ENCODE data around the gene PRR33.

The PRR33 gene

DNA sequence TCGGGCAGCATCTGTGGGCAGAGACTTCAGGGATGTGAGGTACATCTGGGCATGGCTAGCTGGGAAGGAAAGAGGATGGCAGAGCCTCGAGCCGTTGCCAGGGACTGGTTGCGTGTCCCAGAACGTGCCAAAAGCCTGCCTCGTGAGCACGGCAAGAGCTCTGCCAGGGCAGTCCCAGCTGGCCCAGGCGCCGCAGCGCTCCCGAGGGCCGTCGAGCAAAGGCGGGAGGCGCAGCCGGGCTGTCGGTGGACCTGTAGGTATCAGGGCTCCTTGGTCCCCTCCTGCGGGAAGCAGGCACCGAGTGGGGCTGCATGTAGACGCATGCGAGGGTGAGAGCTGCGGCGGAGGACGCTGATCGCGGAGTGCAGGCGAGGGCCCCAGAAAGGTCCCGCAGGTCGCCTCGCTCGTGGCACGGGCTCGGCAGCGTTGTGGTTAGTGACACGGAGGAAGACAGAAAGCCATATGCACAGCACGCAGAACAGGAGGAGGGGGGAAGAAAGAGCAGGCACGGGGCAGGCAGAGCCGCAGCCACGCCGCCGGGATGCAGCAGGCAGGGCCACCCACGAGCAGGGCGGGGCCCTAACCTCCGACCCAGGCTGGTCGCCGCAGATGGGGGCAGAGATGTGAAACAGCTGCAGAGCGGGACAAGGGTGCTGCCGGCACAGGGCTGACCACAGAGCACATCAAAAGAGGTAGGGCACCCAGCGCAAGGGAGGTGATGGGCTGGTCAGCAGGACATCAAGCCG is 20.8 kb downstream of the PRR33 start:
- Histone ChIP-seq H3K9me3 (no peaks in the 10 kb centered on the region), H3K4me2 (peak overlapping the region; percentile 99), H3K9ac (no peak overlapping the region), H3K4me3 (no peak overlapping the region), H3K36me3 (no peaks in the 10 kb centered on the region), H3K27ac (no peak overlapping the region), H3K4me1 (peaks cover 85% of the 10 kb centered on the region), H4K20me1 (peaks cover 63% of the 10 kb centered on the region), H3K27me3 (peaks cover 53% of the 10 kb centered on the region)
- TF ChIP-seq Cebpa-rat (IDR thresholded peaks at IDR 0.05): no peak

DNA sequence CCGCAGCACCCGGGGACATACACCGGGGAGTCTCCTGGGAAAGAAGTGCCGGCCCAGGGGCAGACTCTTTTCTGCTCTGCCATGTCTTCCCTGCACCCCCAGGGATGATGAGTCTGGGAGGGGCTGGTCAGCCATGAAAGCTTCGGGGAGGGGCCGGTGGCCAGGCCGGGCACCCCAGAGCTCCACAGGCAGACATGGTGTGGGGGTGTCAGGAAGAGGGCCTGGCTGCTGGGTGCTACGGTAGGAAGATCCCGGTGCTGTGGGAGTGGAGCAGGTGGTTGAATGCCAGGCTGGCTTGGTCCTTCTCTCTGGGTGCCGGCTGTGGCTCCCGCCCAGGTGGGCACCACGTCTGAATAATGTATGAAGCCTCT is 21.4 kb downstream of the PRR33 start:
- peak overlapping the region; percentile 99 for H3K4me2 ChIP-seq
- no peak overlapping the region for H3K9ac ChIP-seq
- H3K27ac ChIP-seq: no peak overlapping the region
- peaks cover 69% of the 10 kb centered on the region for H4K20me1 ChIP-seq
- H3K4me1 ChIP-seq: peaks cover 81% of the 10 kb centered on the region
- no peaks in the 10 kb centered on the region for H3K9me3 ChIP-seq
- no peak overlapping the region for H3K4me3 ChIP-seq
- no peaks in the 10 kb centered on the region for H3K36me3 ChIP-seq
- TF ChIP-seq Cebpa-rat (IDR thresholded peaks at IDR 0.05): no peak
- H3K27me3 ChIP-seq: peaks cover 59% of the 10 kb centered on the region

DNA sequence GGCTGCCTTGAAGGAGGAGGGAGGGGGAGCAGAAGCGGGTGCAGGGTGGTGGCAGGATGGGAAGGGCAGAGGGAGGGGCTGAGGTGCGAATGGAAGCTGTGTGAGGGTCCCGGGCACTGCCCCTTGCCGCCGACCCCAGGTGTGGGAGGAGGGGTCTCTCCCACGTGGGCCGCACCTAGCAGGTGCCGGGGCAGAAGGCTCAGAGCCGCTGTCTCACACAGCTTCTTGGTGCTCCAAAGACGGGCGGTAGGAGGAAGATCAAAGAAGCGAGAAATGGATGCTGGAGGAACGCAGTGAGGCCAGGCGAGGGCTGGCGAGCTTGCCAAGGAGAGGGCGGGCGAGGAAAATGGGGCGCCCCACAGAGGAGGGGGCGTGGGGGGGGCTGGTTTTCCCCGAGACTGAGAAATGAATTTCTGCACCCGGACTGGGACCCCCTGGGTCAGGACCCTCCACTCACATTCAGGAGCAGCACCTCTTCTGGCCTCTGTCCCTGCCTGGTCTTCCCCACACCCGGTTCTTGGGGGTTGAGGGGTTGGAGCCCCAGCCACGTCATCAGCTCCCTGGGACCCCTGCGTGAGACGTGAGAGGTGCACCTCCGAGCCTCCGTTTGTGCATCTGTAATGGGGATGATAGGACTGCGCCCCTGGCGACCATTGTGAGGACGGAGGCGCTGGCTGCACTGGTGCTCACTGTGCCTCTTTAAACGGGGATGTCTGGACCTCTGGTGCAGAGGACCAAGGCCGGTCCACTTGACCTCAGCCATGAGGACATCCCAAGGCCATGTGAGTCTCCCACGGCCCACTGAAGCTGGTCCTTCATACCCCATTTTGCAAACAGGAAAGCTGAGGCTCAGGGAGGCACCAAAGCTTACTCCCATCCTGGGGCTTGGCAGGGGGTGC is 22.0 kb downstream of the PRR33 start:
- Histone ChIP-seq H3K27ac (no peak overlapping the region), H3K27me3 (peaks cover 66% of the 10 kb centered on the region)
- no peak for TF ChIP-seq Cebpa-rat (IDR thresholded peaks at IDR 0.05)

DNA sequence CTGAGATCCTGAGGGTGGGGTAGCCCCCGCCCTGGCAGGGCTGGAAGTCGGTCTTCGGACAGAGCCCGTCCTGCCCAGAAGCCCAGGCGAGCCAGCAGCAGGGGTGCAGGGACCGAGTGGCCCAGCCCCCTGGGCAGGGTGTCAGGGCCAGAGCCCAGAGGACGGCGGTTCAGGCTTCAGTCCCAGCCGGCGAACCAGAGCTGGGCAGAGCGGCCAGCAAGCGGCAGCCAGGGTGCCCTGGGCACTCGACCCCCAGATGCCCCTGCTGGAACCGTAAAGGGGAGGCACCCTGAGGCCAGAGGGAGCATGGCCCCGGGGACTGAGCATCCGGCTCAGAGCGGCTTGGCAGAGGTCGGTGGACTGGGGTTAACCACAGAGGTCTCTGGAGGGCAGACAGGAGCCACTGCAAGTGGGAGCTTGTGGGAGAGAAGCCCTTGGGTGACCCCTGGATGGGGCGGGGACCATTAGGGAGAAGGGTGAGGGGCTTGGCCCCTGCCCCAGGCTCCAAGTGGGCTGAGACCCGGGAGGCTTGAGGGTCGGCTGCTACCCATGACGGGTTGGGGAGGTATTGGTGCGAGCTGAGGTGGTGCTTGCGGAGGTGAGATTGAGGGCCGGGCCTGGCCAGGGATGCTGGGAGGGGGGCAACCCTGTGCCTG is 22.9 kb downstream of the PRR33 start:
- Histone ChIP-seq H3K4me3 (peak overlapping the region; percentile 33; the same call in 1 of the 2 replicates), H3K4me1 (peaks cover 83% of the 10 kb centered on the region), H3K36me3 (no peaks in the 10 kb centered on the region), H4K20me1 (peaks cover 77% of the 10 kb centered on the region), H3K27ac (no peak overlapping the region), H3K4me2 (peak overlapping the region; percentile 99), H3K27me3 (peaks cover 74% of the 10 kb centered on the region), H3K9me3 (no peaks in the 10 kb centered on the region), H3K9ac (no peak overlapping the region)
- no peak for TF ChIP-seq Cebpa-rat (IDR thresholded peaks at IDR 0.05)

More for the DNA sequence above, 22.0 kb downstream of the PRR33 start:
- Histone ChIP-seq H3K4me2 (peak overlapping the region; percentile 99), H3K36me3 (no peaks in the 10 kb centered on the region), H3K4me3 (0 out of 2 replicates have a peak overlapping the region, but pooled peaks have one; percentile 33), H3K4me1 (peaks cover 81% of the 10 kb centered on the region), H4K20me1 (peaks cover 75% of the 10 kb centered on the region), H3K9ac (no peak overlapping the region), H3K9me3 (no peaks in the 10 kb centered on the region)

DNA sequence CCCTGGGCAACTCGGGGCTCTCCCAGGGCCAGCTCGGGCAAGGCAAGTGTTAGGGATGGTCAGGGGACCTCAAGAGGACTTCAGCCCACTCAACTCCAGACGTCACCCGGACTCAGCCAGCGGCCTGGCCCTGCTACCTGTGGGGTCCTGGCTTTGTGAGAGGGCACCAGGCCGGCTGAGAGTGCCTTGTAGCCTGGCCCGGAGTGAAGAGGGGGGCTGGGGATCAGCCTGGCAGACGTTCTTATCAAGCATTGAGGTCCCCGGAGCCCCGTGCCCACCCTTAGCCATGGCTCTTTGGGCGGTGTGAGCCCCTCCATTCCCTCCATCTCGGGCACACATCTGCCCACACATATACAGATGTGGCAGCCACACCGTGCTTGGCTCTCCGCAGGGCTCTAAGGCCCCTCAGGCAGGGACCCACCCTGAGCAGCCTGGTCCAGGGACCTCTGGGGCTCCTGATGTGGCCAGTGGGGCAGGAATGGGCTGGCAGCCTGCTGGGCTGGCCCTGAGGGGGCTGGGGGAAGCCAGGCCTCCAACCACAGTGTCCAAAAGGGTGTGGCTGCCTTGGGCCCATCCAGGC is 23.5 kb downstream of the PRR33 start:
- Histone ChIP-seq H3K36me3 (no peaks in the 10 kb centered on the region), H3K4me2 (peak overlapping the region; percentile 99), H3K4me1 (peaks cover 81% of the 10 kb centered on the region), H3K27me3 (peaks cover 80% of the 10 kb centered on the region), H4K20me1 (peaks cover 82% of the 10 kb centered on the region), H3K9me3 (no peaks in the 10 kb centered on the region), H3K4me3 (peak overlapping the region; percentile 29; the same call in 1 of the 2 replicates), H3K9ac (no peak overlapping the region), H3K27ac (no peak overlapping the region)
- no peak for TF ChIP-seq Cebpa-rat (IDR thresholded peaks at IDR 0.05)

DNA sequence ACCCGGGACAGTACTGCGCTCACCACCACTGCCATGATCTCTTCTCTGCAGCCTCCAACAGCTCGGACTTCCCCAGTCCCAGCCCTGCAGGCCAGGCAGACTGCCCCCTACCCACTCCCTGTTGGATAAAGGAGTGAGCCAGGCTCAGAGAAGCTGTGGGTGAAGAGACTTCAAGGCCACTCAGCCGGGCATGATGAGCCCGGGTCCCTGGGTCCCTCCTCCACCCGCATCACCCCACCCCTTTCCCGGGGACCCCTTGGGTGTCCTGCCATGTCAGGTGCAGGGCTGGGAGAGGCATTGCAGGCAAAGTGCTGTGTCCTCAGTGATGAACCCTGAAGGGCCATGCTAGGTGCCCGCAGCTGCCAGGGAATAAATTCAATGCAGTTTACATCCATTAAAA is 24.3 kb downstream of the PRR33 start:
- H3K4me3 ChIP-seq: no peak overlapping the region
- no peak for TF ChIP-seq Cebpa-rat (IDR thresholded peaks at IDR 0.05)
- H3K9ac ChIP-seq: no peak overlapping the region
- H3K4me1 ChIP-seq: peaks cover 73% of the 10 kb centered on the region
- H3K27me3 ChIP-seq: peaks cover 88% of the 10 kb centered on the region
- H3K4me2 ChIP-seq: peak overlapping the region; percentile 36
- H3K36me3 ChIP-seq: no peaks in the 10 kb centered on the region
- no peak overlapping the region for H3K27ac ChIP-seq
- H3K9me3 ChIP-seq: no peaks in the 10 kb centered on the region
- H4K20me1 ChIP-seq: peaks cover 78% of the 10 kb centered on the region

DNA sequence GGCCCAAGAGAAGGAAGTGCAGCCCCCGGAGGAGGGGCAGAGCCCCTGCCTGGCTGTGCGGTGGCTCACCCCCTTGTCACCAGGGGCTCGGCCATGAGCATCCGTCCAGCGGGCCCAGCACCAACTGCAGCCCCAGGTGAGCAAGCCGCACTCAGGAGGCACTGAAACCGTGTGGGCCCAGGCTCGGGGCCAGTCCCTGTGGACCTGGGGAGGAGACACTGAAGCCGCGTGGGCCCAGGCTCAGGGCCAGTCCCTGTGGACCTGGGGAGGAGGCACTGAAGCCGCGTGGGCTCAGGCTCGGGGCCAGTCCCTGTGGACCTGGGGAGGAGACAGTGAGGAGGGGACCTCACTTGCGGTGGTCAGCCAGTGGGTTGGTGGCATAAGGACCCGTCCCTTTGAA is 24.9 kb downstream of the PRR33 start:
- no peaks in the 10 kb centered on the region for H3K9me3 ChIP-seq
- TF ChIP-seq Cebpa-rat (IDR thresholded peaks at IDR 0.05): no peak
- H3K4me1 ChIP-seq: peaks cover 69% of the 10 kb centered on the region

DNA sequence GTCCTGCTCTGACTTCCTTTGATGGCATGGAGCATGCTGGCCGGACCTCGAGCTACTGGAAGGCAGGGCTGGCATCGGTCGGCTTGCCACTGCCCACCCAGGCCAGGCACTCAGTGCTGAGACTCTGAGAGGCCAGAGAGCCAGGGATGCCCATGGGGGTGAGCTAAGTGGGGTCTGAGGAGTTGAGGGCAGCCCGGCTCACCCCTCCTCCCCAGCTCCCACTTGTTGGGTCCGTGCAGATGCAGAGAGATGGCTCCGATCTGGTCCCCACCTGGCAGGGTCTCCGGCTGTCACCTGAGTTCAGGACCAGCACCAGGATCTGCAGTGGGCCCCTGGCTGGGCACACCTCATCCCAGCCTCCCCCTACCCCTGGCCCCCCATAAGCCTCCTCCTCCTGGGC is 25.5 kb downstream of the PRR33 start:
- Histone ChIP-seq H3K9ac (no peak overlapping the region), H3K36me3 (no peaks in the 10 kb centered on the region), H3K4me1 (peaks cover 63% of the 10 kb centered on the region), H3K27ac (no peak overlapping the region), H3K4me2 (no peak overlapping the region; the same call in 1 of the 2 replicates), H3K9me3 (no peaks in the 10 kb centered on the region), H3K4me3 (no peak overlapping the region), H4K20me1 (peaks cover 67% of the 10 kb centered on the region), H3K27me3 (peaks cover 88% of the 10 kb centered on the region)
- no peak for TF ChIP-seq Cebpa-rat (IDR thresholded peaks at IDR 0.05)

More for the DNA sequence above, 24.9 kb downstream of the PRR33 start:
- H3K4me3 ChIP-seq: no peak overlapping the region
- no peaks in the 10 kb centered on the region for H3K36me3 ChIP-seq
- H3K9ac ChIP-seq: no peak overlapping the region
- H3K4me2 ChIP-seq: peak overlapping the region; percentile 36; the same call in 1 of the 2 replicates
- H3K27ac ChIP-seq: no peak overlapping the region
- peaks cover 73% of the 10 kb centered on the region for H4K20me1 ChIP-seq
- peaks cover 93% of the 10 kb centered on the region for H3K27me3 ChIP-seq
